Measurements from ENCODE around the gene CYP1A2. TPM values are rescaled to one million over a fixed set of nuclear protein-coding genes. Genes with fewer than 3 reads are reported as not detected.

Gene CYP1A2
- polyA plus RNA-seq, 1 of the 3 experiments (the other 2 are of a cell fraction), result not detected

DNA sequence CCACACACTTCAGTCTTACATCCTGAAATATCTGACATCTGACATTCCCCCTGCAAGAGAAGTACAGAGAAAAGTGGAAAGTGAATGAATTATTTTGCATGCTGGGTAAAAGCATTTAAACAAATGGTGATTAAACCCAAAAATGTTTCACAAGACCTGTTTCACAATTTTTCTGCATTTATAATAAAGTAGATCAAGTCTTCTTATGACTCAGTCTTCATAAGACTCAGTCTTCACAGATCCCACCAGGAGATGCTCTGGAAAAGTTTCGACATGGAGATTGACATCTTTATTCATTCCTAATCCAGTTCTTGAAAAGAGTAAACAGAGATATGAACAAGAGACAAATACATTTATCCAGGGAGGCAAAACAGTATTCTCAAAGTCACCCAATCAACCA lies 39.6 kb upstream of the CYP1A2 start (continued):
- TF ChIP-seq, protein P1, sequence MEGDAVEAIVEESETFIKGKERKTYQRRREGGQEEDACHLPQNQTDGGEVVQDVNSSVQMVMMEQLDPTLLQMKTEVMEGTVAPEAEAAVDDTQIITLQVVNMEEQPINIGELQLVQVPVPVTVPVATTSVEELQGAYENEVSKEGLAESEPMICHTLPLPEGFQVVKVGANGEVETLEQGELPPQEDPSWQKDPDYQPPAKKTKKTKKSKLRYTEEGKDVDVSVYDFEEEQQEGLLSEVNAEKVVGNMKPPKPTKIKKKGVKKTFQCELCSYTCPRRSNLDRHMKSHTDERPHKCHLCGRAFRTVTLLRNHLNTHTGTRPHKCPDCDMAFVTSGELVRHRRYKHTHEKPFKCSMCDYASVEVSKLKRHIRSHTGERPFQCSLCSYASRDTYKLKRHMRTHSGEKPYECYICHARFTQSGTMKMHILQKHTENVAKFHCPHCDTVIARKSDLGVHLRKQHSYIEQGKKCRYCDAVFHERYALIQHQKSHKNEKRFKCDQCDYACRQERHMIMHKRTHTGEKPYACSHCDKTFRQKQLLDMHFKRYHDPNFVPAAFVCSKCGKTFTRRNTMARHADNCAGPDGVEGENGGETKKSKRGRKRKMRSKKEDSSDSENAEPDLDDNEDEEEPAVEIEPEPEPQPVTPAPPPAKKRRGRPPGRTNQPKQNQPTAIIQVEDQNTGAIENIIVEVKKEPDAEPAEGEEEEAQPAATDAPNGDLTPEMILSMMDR (IDR thresholded peaks at IDR 0.05), result no peak
- TF ChIP-seq GABPA (IDR thresholded peaks at IDR 0.05; ENCODE audit: low read depth), result no peak
- no peak for TF ChIP-seq YY1 (IDR thresholded peaks at IDR 0.05; ENCODE audit: low read depth)
- TF ChIP-seq TAF1 (IDR thresholded peaks at IDR 0.05; ENCODE audit: borderline replicate concordance, low read depth, low read length), result no peak
- no peak for TF ChIP-seq GATA2 (CRISPR knock-in tag; IDR thresholded peaks at IDR 0.05)
- no peak for TF ChIP-seq FOSL2 (IDR thresholded peaks at IDR 0.05; ENCODE audit: borderline replicate concordance, low read depth)
- TF ChIP-seq EZH2phosphoT487 (IDR thresholded peaks at IDR 0.05; ENCODE audit: borderline replicate concordance, low read depth), result no peak
- no peak for TF ChIP-seq TEAD4 (IDR thresholded peaks at IDR 0.05; ENCODE audit: borderline replicate concordance, insufficient read depth)

DNA sequence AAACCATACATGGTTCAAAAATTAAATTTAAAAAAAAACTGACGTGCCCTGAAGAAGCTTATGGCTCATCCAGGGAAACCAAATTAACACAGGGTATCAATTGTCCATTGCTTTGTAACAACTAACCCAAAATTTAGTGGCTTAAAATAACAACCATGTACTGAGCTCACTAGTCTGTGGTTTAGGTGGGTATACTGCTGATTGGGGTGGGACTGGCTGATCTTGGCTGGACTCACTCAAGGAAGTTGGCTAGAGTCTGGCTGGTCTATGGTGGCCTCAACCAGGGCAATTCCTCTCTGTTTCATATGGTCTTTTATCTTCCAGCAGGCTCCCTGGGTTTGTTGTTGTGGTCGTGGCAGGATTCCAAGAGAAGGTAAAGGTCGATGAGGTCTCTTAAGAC lies 38.8 kb upstream of the CYP1A2 start:
- no peak for TF ChIP-seq RAD21 (IDR thresholded peaks at IDR 0.05; ENCODE audit: low read length)
- TF ChIP-seq, protein P2, sequence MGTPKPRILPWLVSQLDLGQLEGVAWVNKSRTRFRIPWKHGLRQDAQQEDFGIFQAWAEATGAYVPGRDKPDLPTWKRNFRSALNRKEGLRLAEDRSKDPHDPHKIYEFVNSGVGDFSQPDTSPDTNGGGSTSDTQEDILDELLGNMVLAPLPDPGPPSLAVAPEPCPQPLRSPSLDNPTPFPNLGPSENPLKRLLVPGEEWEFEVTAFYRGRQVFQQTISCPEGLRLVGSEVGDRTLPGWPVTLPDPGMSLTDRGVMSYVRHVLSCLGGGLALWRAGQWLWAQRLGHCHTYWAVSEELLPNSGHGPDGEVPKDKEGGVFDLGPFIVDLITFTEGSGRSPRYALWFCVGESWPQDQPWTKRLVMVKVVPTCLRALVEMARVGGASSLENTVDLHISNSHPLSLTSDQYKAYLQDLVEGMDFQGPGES (IDR thresholded peaks at IDR 0.05; ENCODE audit: low read depth, low read length), result no peak
- TF ChIP-seq FOXM1 (IDR thresholded peaks at IDR 0.05; ENCODE audit: low read depth), result no peak
- TF ChIP-seq GABPA (IDR thresholded peaks at IDR 0.05; ENCODE audit: low read depth), result no peak
- TF ChIP-seq RFX5 (IDR thresholded peaks at IDR 0.05; ENCODE audit: low read length), result no peak
- TF ChIP-seq, protein P3, sequence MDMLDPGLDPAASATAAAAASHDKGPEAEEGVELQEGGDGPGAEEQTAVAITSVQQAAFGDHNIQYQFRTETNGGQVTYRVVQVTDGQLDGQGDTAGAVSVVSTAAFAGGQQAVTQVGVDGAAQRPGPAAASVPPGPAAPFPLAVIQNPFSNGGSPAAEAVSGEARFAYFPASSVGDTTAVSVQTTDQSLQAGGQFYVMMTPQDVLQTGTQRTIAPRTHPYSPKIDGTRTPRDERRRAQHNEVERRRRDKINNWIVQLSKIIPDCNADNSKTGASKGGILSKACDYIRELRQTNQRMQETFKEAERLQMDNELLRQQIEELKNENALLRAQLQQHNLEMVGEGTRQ (IDR thresholded peaks at IDR 0.05; ENCODE audit: borderline replicate concordance, low read depth, low read length), result no peak
- TF ChIP-seq, protein P4, sequence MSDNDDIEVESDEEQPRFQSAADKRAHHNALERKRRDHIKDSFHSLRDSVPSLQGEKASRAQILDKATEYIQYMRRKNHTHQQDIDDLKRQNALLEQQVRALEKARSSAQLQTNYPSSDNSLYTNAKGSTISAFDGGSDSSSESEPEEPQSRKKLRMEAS (IDR thresholded peaks at IDR 0.05; ENCODE audit: low read depth), result no peak
- no peak for TF ChIP-seq POLR2AphosphoS5 (IDR thresholded peaks at IDR 0.05; ENCODE audit: low read depth, low read length)
- TF ChIP-seq RXRA (IDR thresholded peaks at IDR 0.05; ENCODE audit: borderline replicate concordance, low read depth), result no peak
- TF ChIP-seq EP300 (IDR thresholded peaks at IDR 0.05; ENCODE audit: borderline replicate concordance in 1 of 2, low read depth in 1 of 2, low read length in 1 of 2), result no peak
- no peak for TF ChIP-seq TCF12 (IDR thresholded peaks at IDR 0.05)
- TF ChIP-seq FOSL2 (IDR thresholded peaks at IDR 0.05; ENCODE audit: borderline replicate concordance, low read depth), result no peak
- H2AFZ ChIP-seq (ENCODE audit: low read depth), result no peak overlapping the region
- ChIA-PET CTCF (interaction anchor here (1.0 kb wide), 1 partner anchor 134 kb away, joined by 3 read pairs; no protein-coding TSS in a partner anchor), POLR2A (no interaction called here)
- no peaks in the 10 kb centered on the region for H3K9me3 ChIP-seq
- H3K9ac ChIP-seq, result no peak overlapping the region
- no peak overlapping the region for H3K4me2 ChIP-seq
- H3K4me3 ChIP-seq (ENCODE audit: low read depth in 2 of 2, low read length in 1 of 2), result no peak overlapping the region
- no peaks in the 10 kb centered on the region for H3F3A ChIP-seq (replicated peaks; ENCODE audit: insufficient read depth)
- 10% methylated on average over 3 of the region's 3 CpGs for WGBS (ENCODE audit: low lambda C conversion rate)
- H3K27ac ChIP-seq (ENCODE audit: low read depth in 2 of 2, low read length in 1 of 2), result no peak overlapping the region
- no peaks in the 10 kb centered on the region for H3K4me1 ChIP-seq (ENCODE audit: control insufficient read depth in 1 of 2, insufficient read depth in 2 of 2, low read depth in 1 of 2, low read length in 1 of 2)
- no peaks in the 10 kb centered on the region for H3K36me3 ChIP-seq (replicated peaks in 1 of 2; ENCODE audit: control insufficient read depth in 1 of 2, insufficient read depth in 2 of 2, low read length in 1 of 2)
- peaks cover 22% of the 10 kb centered on the region; the same call in 1 of the 2 replicates for H3K27me3 ChIP-seq (ENCODE audit: insufficient read depth)
- no peaks in the 10 kb centered on the region for H3K9me2 ChIP-seq
- no peaks in the 10 kb centered on the region for H3K79me2 ChIP-seq (ENCODE audit: insufficient read depth)
- DNase-seq, result no peak
- H4K20me1 ChIP-seq (ENCODE audit: insufficient read depth), result no peaks in the 10 kb centered on the region

Data from SK-N-SH (cell line).